A673 (cell line): ENCODE results near the gene ADGRL3.

Experiments used
- EZH2 ChIP-seq: fragments of 200-600 bp; sonication (generic); IDR thresholded peaks from 2 replicates; pipeline ENCODE4 v1.6.1; 2017; ENCODE audit warnings: borderline replicate concordance, low read depth, mild to moderate bottlenecking, mixed read lengths, antibody characterized with exemption, low read length; ENCODE audit not compliant: poor library complexity, severe bottlenecking
- TF ChIP-seq, protein P1 (sequence below): fragments of 300-800, 200-600 bp; sonication (generic); conservative IDR thresholded peaks from 2 replicates; pipeline ENCODE4 v1.5.1; 2017; ENCODE audit warnings: low read depth, mild to moderate bottlenecking, antibody characterized with exemption, low read length, moderate library complexity, mixed read lengths

- TF ChIP-seq, protein P1, sequence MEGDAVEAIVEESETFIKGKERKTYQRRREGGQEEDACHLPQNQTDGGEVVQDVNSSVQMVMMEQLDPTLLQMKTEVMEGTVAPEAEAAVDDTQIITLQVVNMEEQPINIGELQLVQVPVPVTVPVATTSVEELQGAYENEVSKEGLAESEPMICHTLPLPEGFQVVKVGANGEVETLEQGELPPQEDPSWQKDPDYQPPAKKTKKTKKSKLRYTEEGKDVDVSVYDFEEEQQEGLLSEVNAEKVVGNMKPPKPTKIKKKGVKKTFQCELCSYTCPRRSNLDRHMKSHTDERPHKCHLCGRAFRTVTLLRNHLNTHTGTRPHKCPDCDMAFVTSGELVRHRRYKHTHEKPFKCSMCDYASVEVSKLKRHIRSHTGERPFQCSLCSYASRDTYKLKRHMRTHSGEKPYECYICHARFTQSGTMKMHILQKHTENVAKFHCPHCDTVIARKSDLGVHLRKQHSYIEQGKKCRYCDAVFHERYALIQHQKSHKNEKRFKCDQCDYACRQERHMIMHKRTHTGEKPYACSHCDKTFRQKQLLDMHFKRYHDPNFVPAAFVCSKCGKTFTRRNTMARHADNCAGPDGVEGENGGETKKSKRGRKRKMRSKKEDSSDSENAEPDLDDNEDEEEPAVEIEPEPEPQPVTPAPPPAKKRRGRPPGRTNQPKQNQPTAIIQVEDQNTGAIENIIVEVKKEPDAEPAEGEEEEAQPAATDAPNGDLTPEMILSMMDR: no peak
- TF ChIP-seq EZH2: no peak
These were observed 660.2 kb downstream of the ADGRL3 start for GRCh38 chr4:61860376-61860775.
